Smooth muscle cell (in vitro differentiated cells): Measurements from ENCODE around the gene ASPN. TPM values are rescaled to one million over a fixed set of nuclear protein-coding genes. Genes with fewer than 3 reads are reported as not detected.

ENCODE experiments used
- DNase-seq: peaks from one replicate; lab custom pipeline; 2025; ENCODE audit not compliant: unreplicated experiment; lab: John Stamatoyannopoulos, UW
- H2AFZ ChIP-seq: fragments of 200-600 bp; sonication (generic); 2 replicates; pipeline ENCODE4 v1.6.0; 2016; ENCODE audit warnings: antibody characterized with exemption, low read depth, mild to moderate bottlenecking
- H3F3A ChIP-seq: fragments of 200-600 bp; sonication (generic); 2 replicates; pipeline ENCODE4 v1.6.0; 2017; ENCODE audit warnings: antibody characterized with exemption, low read depth
- H3K27ac ChIP-seq: fragments of 200-600 bp; sonication (generic); 2 replicates; pipeline ENCODE4 v1.5.1; 2016; ENCODE audit warnings: low read depth, mild to moderate bottlenecking
- H3K27me3 ChIP-seq: fragments of 200-600 bp; sonication (generic); 2 replicates; pipeline ENCODE4 v1.6.1; 2016; ENCODE audit warnings: low read depth, mild to moderate bottlenecking
- H3K36me3 ChIP-seq: fragments of 200-600 bp; sonication (generic); 2 replicates; pipeline ENCODE4 v1.5.1; 2016; ENCODE audit warnings: low read depth
- H3K4me1 ChIP-seq: fragments of 200-600 bp; sonication (generic); 2 replicates; pipeline ENCODE4 v1.5.1; 2016; ENCODE audit warnings: low read depth
- H3K4me2 ChIP-seq: fragments of 200-600 bp; sonication (generic); 2 replicates; pipeline ENCODE4 v1.6.0; 2016; ENCODE audit warnings: mild to moderate bottlenecking
- H3K4me3 ChIP-seq: fragments of 200-600 bp; sonication (generic); 2 replicates; pipeline ENCODE4 v1.5.1; 2016; ENCODE audit warnings: mild to moderate bottlenecking
- H3K79me2 ChIP-seq: fragments of 200-600 bp; sonication (generic); 2 replicates; pipeline ENCODE4 v1.6.0; 2016; ENCODE audit warnings: low read depth, mild to moderate bottlenecking
- H3K9ac ChIP-seq: fragments of 200-600 bp; sonication (generic); 2 replicates; pipeline ENCODE4 v1.6.0; 2016; ENCODE audit warnings: low read depth
- H3K9me3 ChIP-seq: fragments of 200-600 bp; sonication (generic); replicated peaks from 2 replicates; pipeline ENCODE4 v1.5.1; 2016; ENCODE audit warnings: low read depth
- H4K20me1 ChIP-seq: fragments of 200-600 bp; sonication (generic); 2 replicates; pipeline ENCODE4 v1.6.0; 2016; ENCODE audit warnings: low read depth
- CTCF ChIP-seq: fragments of 200-600 bp; sonication (generic); IDR thresholded peaks from 2 replicates; pipeline ENCODE4 v1.5.1; 2017; ENCODE audit warnings: borderline replicate concordance, mild to moderate bottlenecking, antibody characterized with exemption; ENCODE audit not compliant: insufficient read depth, poor library complexity, severe bottlenecking
- WGBS: methylation state at CpG from one replicate; pipeline ENCODE4 v1.1.7; 2016; ENCODE audit warnings: low lambda C conversion rate; 5-methylcytosine and 5-hydroxymethylcytosine counted together
- polyA plus RNA-seq: library from polyadenylated mRNA; unstranded; fragments of >200 nt; fragmentation: Nextera tagmentation; extraction: Ambion mirVana; gene quantifications from 2 replicates; pipeline ENCODE4 v1.2.1, GENCODE V29; 2016
- total RNA-seq: library from RNA; depleted of rRNA; stranded (reverse); fragments of >200 nt; gene quantifications from 2 replicates; pipeline ENCODE4 v1.2.3, GENCODE V29; 2014

The ASPN gene
- total and polyA plus RNA-seq, 2 experiments from 2014 or later = 17.0 to 30.0 TPM

GRCh38 chr9:92484563-92484962 lies 2.3 kb upstream of the ASPN start:
- H3K4me3 ChIP-seq = no peak overlapping the region
- WGBS = 86% methylated on average over 3 of the region's 3 CpGs
- no peak overlapping the region for H3K27ac ChIP-seq
- H3K9me3 ChIP-seq = no peaks in the 10 kb centered on the region
- H4K20me1 ChIP-seq = no peaks in the 10 kb centered on the region
- no peak for TF ChIP-seq CTCF
- DNase-seq = no peak
- peaks cover 19% of the 10 kb centered on the region for H3K4me1 ChIP-seq
- no peaks in the 10 kb centered on the region for H3K79me2 ChIP-seq
- no peak overlapping the region for H3K9ac ChIP-seq
- no peak overlapping the region for H3K4me2 ChIP-seq
- H3K27me3 ChIP-seq = no peaks in the 10 kb centered on the region
- H3K36me3 ChIP-seq = no peaks in the 10 kb centered on the region
- peaks cover 9% of the 10 kb centered on the region for H3F3A ChIP-seq
- no peak overlapping the region for H2AFZ ChIP-seq

- DNase-seq = no peak
- H3K79me2 ChIP-seq = no peaks in the 10 kb centered on the region
- H3K9me3 ChIP-seq = no peaks in the 10 kb centered on the region
- no peak overlapping the region for H3K9ac ChIP-seq
- H4K20me1 ChIP-seq = no peaks in the 10 kb centered on the region
- H3K27ac ChIP-seq = no peak overlapping the region
- H3K4me3 ChIP-seq = no peak overlapping the region
- TF ChIP-seq CTCF = no peak
- peaks cover 14% of the 10 kb centered on the region for H3F3A ChIP-seq
- WGBS = 89% methylated on average over 5 of the region's 5 CpGs
- H3K36me3 ChIP-seq = no peaks in the 10 kb centered on the region
- H2AFZ ChIP-seq = no peak overlapping the region
- H3K4me2 ChIP-seq = no peak overlapping the region
- peaks cover 21% of the 10 kb centered on the region for H3K4me1 ChIP-seq
- no peaks in the 10 kb centered on the region for H3K27me3 ChIP-seq
Observed at GRCh38 chr9:92483627-92484545, 1.6 kb upstream of the ASPN start.

GRCh38 chr9:92482805-92483204 lies 499 bp upstream of the ASPN start:
- H4K20me1 ChIP-seq = no peaks in the 10 kb centered on the region
- H3F3A ChIP-seq = peaks cover 17% of the 10 kb centered on the region
- DNase-seq = no peak
- H2AFZ ChIP-seq = no peak overlapping the region
- peak overlapping the region; percentile 70 for H3K27ac ChIP-seq
- peaks cover 21% of the 10 kb centered on the region for H3K4me1 ChIP-seq
- H3K4me2 ChIP-seq = no peak overlapping the region
- no peaks in the 10 kb centered on the region for H3K27me3 ChIP-seq
- no peaks in the 10 kb centered on the region for H3K36me3 ChIP-seq
- H3K4me3 ChIP-seq = no peak overlapping the region
- no peak for TF ChIP-seq CTCF
- no peaks in the 10 kb centered on the region for H3K9me3 ChIP-seq
- peaks cover 7% of the 10 kb centered on the region for H3K79me2 ChIP-seq
- H3K9ac ChIP-seq = no peak overlapping the region
